ENCODE results near the gene A2M. TPM values are rescaled to one million over a fixed set of nuclear protein-coding genes. Genes with fewer than 3 reads are reported as not detected.

Gene A2M
- total and polyA plus RNA-seq, 2 of the 13 experiments (the other 11 are each of a cell fraction or from before 2014, with no cell fraction given): 2,807 to 6,551 TPM

DNA sequence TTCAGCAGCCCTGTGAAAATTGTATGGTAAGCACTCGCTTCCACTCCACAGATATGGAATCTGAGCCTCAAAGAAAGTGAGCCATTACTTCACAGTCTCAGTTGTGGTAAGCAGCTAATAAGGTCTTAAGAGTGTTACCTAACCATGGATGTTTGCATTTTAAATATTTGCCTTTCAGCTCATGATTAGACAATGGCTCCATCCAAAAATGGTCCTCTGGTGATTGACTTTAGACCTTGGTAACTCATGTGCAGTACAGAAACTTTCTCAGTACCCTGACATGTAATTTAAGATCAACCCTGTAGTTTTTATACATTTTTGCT lies 1.8 kb downstream of the A2M start (continued):
- TF ChIP-seq ARID5B (CRISPR knock-in tag; IDR thresholded peaks at IDR 0.05) (peak; percentile 78), FOXA1 (IDR thresholded peaks at IDR 0.05) (no peak), FOXA1 (CRISPR knock-in tag; IDR thresholded peaks at IDR 0.05) (peak; percentile 85), NR2F6 (IDR thresholded peaks at IDR 0.05) (peak; percentile 72), NR2F6 (CRISPR knock-in tag; IDR thresholded peaks at IDR 0.05) (peak; percentile 38; the same call in 1 of the 2 replicates), DRAP1 (CRISPR knock-in tag; IDR thresholded peaks at IDR 0.05) (peak; percentile 65; the same call in 1 of the 2 replicates), ZSCAN25 (CRISPR knock-in tag; IDR thresholded peaks at IDR 0.05) (no peak), CREB1 (IDR thresholded peaks at IDR 0.05) (no peak), CREB1 (CRISPR knock-in tag; IDR thresholded peaks at IDR 0.05) (peak; percentile 44; the same call in 1 of the 2 replicates), HNF1A (IDR thresholded peaks at IDR 0.05; ENCODE audit: low read depth) (peak; percentile 69), HNF1A (CRISPR knock-in tag; IDR thresholded peaks at IDR 0.05; ENCODE audit: borderline replicate concordance) (peak; percentile 39; the same call in 1 of the 2 replicates), IRX3 (CRISPR knock-in tag; IDR thresholded peaks at IDR 0.05; ENCODE audit: borderline replicate concordance, low read depth) (no peak), SIX4 (CRISPR knock-in tag; IDR thresholded peaks at IDR 0.05) (peak; percentile 59; the same call in 1 of the 2 replicates), ETV5 (CRISPR knock-in tag; IDR thresholded peaks at IDR 0.05; ENCODE audit: borderline replicate concordance) (peak; percentile 47; the same call in 1 of the 2 replicates)
- TF ChIP-seq, protein P1, sequence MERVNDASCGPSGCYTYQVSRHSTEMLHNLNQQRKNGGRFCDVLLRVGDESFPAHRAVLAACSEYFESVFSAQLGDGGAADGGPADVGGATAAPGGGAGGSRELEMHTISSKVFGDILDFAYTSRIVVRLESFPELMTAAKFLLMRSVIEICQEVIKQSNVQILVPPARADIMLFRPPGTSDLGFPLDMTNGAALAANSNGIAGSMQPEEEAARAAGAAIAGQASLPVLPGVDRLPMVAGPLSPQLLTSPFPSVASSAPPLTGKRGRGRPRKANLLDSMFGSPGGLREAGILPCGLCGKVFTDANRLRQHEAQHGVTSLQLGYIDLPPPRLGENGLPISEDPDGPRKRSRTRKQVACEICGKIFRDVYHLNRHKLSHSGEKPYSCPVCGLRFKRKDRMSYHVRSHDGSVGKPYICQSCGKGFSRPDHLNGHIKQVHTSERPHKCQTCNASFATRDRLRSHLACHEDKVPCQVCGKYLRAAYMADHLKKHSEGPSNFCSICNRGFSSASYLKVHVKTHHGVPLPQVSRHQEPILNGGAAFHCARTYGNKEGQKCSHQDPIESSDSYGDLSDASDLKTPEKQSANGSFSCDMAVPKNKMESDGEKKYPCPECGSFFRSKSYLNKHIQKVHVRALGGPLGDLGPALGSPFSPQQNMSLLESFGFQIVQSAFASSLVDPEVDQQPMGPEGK (CRISPR knock-in tag; IDR thresholded peaks at IDR 0.05): 0 out of 2 replicates have a peak, but pooled peaks have one; percentile 23
- TF ChIP-seq, protein P2, sequence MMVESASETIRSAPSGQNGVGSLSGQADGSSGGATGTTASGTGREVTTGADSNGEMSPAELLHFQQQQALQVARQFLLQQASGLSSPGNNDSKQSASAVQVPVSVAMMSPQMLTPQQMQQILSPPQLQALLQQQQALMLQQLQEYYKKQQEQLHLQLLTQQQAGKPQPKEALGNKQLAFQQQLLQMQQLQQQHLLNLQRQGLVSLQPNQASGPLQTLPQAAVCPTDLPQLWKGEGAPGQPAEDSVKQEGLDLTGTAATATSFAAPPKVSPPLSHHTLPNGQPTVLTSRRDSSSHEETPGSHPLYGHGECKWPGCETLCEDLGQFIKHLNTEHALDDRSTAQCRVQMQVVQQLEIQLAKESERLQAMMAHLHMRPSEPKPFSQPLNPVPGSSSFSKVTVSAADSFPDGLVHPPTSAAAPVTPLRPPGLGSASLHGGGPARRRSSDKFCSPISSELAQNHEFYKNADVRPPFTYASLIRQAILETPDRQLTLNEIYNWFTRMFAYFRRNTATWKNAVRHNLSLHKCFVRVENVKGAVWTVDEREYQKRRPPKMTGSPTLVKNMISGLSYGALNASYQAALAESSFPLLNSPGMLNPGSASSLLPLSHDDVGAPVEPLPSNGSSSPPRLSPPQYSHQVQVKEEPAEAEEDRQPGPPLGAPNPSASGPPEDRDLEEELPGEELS (CRISPR knock-in tag; IDR thresholded peaks at IDR 0.05): peak; percentile 88

Data from HepG2 (cell line).